WTC11 (cell line): Measurements from ENCODE around the gene SLCO2A1. TPM values are rescaled to one million over a fixed set of nuclear protein-coding genes. Genes with fewer than 3 reads are reported as not detected.

ENCODE experiments used
- ATAC-seq: fragments of 200-7000 bp; cut with Tn5 transposase; 2 replicates; pipeline ENCODE4 v1.10.0; 2021; ENCODE audit warnings: mild to moderate bottlenecking, moderate library complexity
- CTCF ChIA-PET: fragments of 300-600 bp; sonication (Branson Sonifier 250); formaldehyde crosslinking; loops from one replicate; lab custom pipeline; 2021; ENCODE audit warnings: antibody characterized with exemption; lab: Charles Lee
- POLR2A ChIA-PET: fragments of 350-600 bp; sonication (Branson Sonifier 250); formaldehyde crosslinking; loops from one replicate; lab custom pipeline; 2021; ENCODE audit warnings: antibody characterized with exemption; lab: Charles Lee
- DNase-seq: peaks from one replicate; pipeline ENCODE4 v3.0.0; 2021; ENCODE audit warnings: low spot score
- H3K27ac Mint-ChIP-seq: 2 replicates; pipeline ENCODE4 v1.8.0; 2021; ENCODE audit warnings: mixed read lengths
- H3K27me3 Mint-ChIP-seq: 2 replicates; pipeline ENCODE4 v1.8.0; 2021; ENCODE audit warnings: low read depth, mild to moderate bottlenecking, moderate library complexity, mixed read lengths
- H3K36me3 Mint-ChIP-seq: 2 replicates; pipeline ENCODE4 v1.8.0; 2021; ENCODE audit warnings: mixed read lengths
- H3K4me1 Mint-ChIP-seq: 2 replicates; pipeline ENCODE4 v1.8.0; 2022; ENCODE audit warnings: mixed read lengths
- H3K4me3 Mint-ChIP-seq: 2 replicates; pipeline ENCODE4 v1.8.0; 2021; ENCODE audit warnings: mild to moderate bottlenecking, moderate library complexity, mixed read lengths
- H3K9me3 Mint-ChIP-seq: 2 replicates; pipeline ENCODE4 v1.8.0; 2021; ENCODE audit warnings: mixed read lengths
- ATF1 ChIP-seq: sonication (generic); formaldehyde crosslinking; IDR thresholded peaks from 2 replicates; pipeline ENCODE4 v1.8.1; 2023; ENCODE audit warnings: mild to moderate bottlenecking, moderate library complexity, missing genetic modification reagents
- CREM ChIP-seq: sonication (generic); formaldehyde crosslinking; IDR thresholded peaks from 2 replicates; pipeline ENCODE4 v1.8.1; 2022; ENCODE audit warnings: mild to moderate bottlenecking, missing genetic modification reagents, moderate library complexity
- FOXJ3 ChIP-seq: sonication (generic); formaldehyde crosslinking; IDR thresholded peaks from 2 replicates; pipeline ENCODE4 v1.9.0; 2021; ENCODE audit warnings: missing genetic modification reagents, mild to moderate bottlenecking, borderline replicate concordance
- GRHL2 ChIP-seq: fragments of 250-450 bp; sonication (Bioruptor Pico); IDR thresholded peaks from 2 replicates; pipeline ENCODE4 v1.8.0; 2022; ENCODE audit warnings: mild to moderate bottlenecking, moderate library complexity; ENCODE audit not compliant: insufficient replicate concordance, severe bottlenecking
- HMGA2 ChIP-seq: fragments of 250-450 bp; sonication (Bioruptor Pico); IDR thresholded peaks from 2 replicates; pipeline ENCODE4 v1.4.0; 2021; ENCODE audit warnings: mild to moderate bottlenecking, moderate library complexity
- JUN ChIP-seq: sonication (generic); formaldehyde crosslinking; IDR thresholded peaks from 2 replicates; pipeline ENCODE4 v1.8.0; 2023; ENCODE audit warnings: mild to moderate bottlenecking, missing genetic modification reagents
- MXD4 ChIP-seq: fragments of 250-450 bp; sonication (Bioruptor Pico); IDR thresholded peaks from 2 replicates; pipeline ENCODE4 v1.8.0; 2021; ENCODE audit warnings: mild to moderate bottlenecking, moderate library complexity, borderline replicate concordance
- NFE2L1 ChIP-seq: sonication (generic); formaldehyde crosslinking; IDR thresholded peaks from 2 replicates; pipeline ENCODE4 v1.8.1; 2023; ENCODE audit warnings: missing genetic modification reagents
- NR3C1 ChIP-seq: sonication (generic); formaldehyde crosslinking; conservative IDR thresholded peaks from 2 replicates; pipeline ENCODE4 v1.8.1; 2023; ENCODE audit warnings: low read depth, mild to moderate bottlenecking, missing genetic modification reagents
- SMAD3 ChIP-seq: sonication (generic); formaldehyde crosslinking; IDR thresholded peaks from 2 replicates; pipeline ENCODE4 v1.8.0; 2022; ENCODE audit warnings: missing genetic modification reagents, mild to moderate bottlenecking, borderline replicate concordance
- TEAD1 ChIP-seq: sonication (generic); formaldehyde crosslinking; IDR thresholded peaks from 2 replicates; pipeline ENCODE4 v1.8.0; 2022; ENCODE audit warnings: mild to moderate bottlenecking, missing genetic modification reagents
- TEAD4 ChIP-seq: sonication (generic); formaldehyde crosslinking; IDR thresholded peaks from 2 replicates; pipeline ENCODE4 v1.8.0; 2022; ENCODE audit warnings: mild to moderate bottlenecking, missing genetic modification reagents
- ZNF121 ChIP-seq: sonication (generic); formaldehyde crosslinking; IDR thresholded peaks from 2 replicates; pipeline ENCODE4 v1.8.0; 2023; ENCODE audit warnings: missing genetic modification reagents
- ZNF219 ChIP-seq: sonication (generic); formaldehyde crosslinking; IDR thresholded peaks from 2 replicates; pipeline ENCODE4 v1.8.0; 2023; ENCODE audit warnings: missing genetic modification reagents, mild to moderate bottlenecking, borderline replicate concordance
- total RNA-seq: library from RNA; stranded (reverse); gene quantifications from 3 replicates; pipeline ENCODE4 v1.2.3, GENCODE V29; 2021
- TF ChIP-seq, protein P1 (sequence below): sonication (generic); formaldehyde crosslinking; IDR thresholded peaks from 2 replicates; pipeline ENCODE4 v1.8.0; 2023; ENCODE audit warnings: missing genetic modification reagents
- TF ChIP-seq, protein P2 (sequence below): sonication (generic); formaldehyde crosslinking; IDR thresholded peaks from 2 replicates; pipeline ENCODE4 v1.8.1; 2023; ENCODE audit warnings: mild to moderate bottlenecking, missing genetic modification reagents, moderate library complexity
- TF ChIP-seq, protein P3 (sequence below): sonication (generic); formaldehyde crosslinking; IDR thresholded peaks from 2 replicates; pipeline ENCODE4 v1.8.1; 2023; ENCODE audit warnings: mild to moderate bottlenecking, moderate library complexity, missing genetic modification reagents
- TF ChIP-seq, protein P4 (sequence below): sonication (generic); formaldehyde crosslinking; IDR thresholded peaks from 2 replicates; pipeline ENCODE4 v1.8.1; 2022; ENCODE audit warnings: mild to moderate bottlenecking, moderate library complexity, missing genetic modification reagents
- TF ChIP-seq, protein P5 (sequence below): fragments of 250-450 bp; sonication (Bioruptor Pico); conservative IDR thresholded peaks from 2 replicates; pipeline ENCODE4 v1.9.0; 2021; ENCODE audit warnings: mild to moderate bottlenecking
- TF ChIP-seq, protein P6 (sequence below): sonication (generic); formaldehyde crosslinking; IDR thresholded peaks from 2 replicates; pipeline ENCODE4 v1.8.0; 2023; ENCODE audit warnings: mild to moderate bottlenecking, missing genetic modification reagents
- TF ChIP-seq, protein P7 (sequence below): fragments of 250-450 bp; sonication (Bioruptor Pico); IDR thresholded peaks from 2 replicates; pipeline ENCODE4 v2.1.2; 2022; ENCODE audit warnings: mild to moderate bottlenecking, moderate library complexity
- TF ChIP-seq, protein P8 (sequence below): sonication (generic); formaldehyde crosslinking; IDR thresholded peaks from 2 replicates; pipeline ENCODE4 v1.8.0; 2022; ENCODE audit warnings: mild to moderate bottlenecking, missing genetic modification reagents

The SLCO2A1 gene
- total RNA-seq, 1 experiment from 2014 or later = 3.3 TPM

DNA sequence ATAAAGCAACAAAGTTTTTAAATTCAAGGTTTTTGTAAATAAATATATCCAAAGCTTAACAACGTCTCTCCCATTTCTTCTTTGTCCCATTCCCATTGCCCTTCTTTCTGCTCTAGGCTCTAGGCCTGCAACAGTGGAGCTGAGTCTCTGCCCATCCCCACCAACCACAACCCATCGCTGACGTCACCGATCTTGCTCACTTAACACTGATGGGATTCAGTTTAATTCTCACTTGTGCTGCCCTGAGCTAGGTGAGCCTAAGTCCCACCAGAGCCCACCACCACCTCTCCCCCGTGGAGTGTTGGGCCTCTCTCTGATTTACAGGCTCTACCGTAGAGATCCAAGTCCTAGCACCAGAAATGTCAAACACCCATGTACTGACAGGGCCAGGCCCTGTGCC is 72.7 kb downstream of the SLCO2A1 start:
- no peak overlapping the region for H3K4me3 Mint-ChIP-seq
- ATAC-seq = no peak
- peaks cover 10% of the 10 kb centered on the region for H3K27me3 Mint-ChIP-seq
- H3K4me1 Mint-ChIP-seq = 0 out of 2 replicates have a peak, but pooled peaks cover under 1% of the 10 kb centered on the region
- peaks cover 7% of the 10 kb centered on the region for H3K9me3 Mint-ChIP-seq
- POLR2A ChIA-PET = no interaction called here
- no peaks in the 10 kb centered on the region for H3K36me3 Mint-ChIP-seq
- no peak overlapping the region for H3K27ac Mint-ChIP-seq
- no peak for TF ChIP-seq TEAD1
- TF ChIP-seq ZNF121 (CRISPR knock-in tag) = no peak
- no peak for TF ChIP-seq GRHL2 (CRISPR knock-in tag)
- no peak for TF ChIP-seq TEAD4 (CRISPR knock-in tag)
- TF ChIP-seq FOXJ3 (CRISPR knock-in tag) = no peak
- no peak for TF ChIP-seq JUN (CRISPR knock-in tag)
- no peak for TF ChIP-seq HMGA2 (CRISPR knock-in tag)
- CTCF ChIA-PET = interaction anchor here (0.7 kb wide), 1 partner anchor 255 kb away, joined by 3 read pairs; no protein-coding TSS in a partner anchor
- no peak for DNase-seq

DNA sequence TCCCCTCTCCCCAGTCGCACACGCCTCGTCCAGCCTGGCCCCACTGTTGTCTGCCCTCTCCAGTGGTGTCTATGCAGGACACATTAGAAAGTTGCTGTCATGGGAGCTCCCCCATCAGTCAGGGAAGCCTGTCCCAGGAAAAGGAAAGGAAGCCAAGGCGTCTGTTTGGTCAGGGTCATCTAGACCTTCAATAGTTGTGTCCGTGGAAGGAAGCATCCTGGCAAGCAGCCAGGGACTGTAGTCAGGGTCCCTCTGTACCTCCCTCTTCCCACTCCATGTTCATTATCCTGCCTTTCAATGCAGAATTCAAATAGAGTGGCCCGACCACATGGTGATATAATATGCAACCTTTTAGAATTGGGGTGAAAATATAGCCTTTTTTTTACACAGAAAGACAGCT is 73.4 kb downstream of the SLCO2A1 start:
- Mint-ChIP-seq H3K4me3 (no peak overlapping the region), H3K36me3 (no peaks in the 10 kb centered on the region), H3K9me3 (peaks cover 14% of the 10 kb centered on the region), H3K27me3 (peaks cover 15% of the 10 kb centered on the region), H3K27ac (no peak overlapping the region), H3K4me1 (peaks cover 6% of the 10 kb centered on the region; the same call in 1 of the 2 replicates)
- no peak for DNase-seq
- POLR2A ChIA-PET = no interaction called here
- TF ChIP-seq CREM (CRISPR knock-in tag) (no peak), TEAD4 (CRISPR knock-in tag) (no peak), MXD4 (CRISPR knock-in tag) (no peak), SMAD3 (no peak), ZNF219 (CRISPR knock-in tag) (no peak), NR3C1 (no peak), ATF1 (no peak), NFE2L1 (CRISPR knock-in tag) (no peak)
- TF ChIP-seq, protein P1, sequence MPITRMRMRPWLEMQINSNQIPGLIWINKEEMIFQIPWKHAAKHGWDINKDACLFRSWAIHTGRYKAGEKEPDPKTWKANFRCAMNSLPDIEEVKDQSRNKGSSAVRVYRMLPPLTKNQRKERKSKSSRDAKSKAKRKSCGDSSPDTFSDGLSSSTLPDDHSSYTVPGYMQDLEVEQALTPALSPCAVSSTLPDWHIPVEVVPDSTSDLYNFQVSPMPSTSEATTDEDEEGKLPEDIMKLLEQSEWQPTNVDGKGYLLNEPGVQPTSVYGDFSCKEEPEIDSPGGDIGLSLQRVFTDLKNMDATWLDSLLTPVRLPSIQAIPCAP (CRISPR knock-in tag) = no peak
- TF ChIP-seq, protein P2, sequence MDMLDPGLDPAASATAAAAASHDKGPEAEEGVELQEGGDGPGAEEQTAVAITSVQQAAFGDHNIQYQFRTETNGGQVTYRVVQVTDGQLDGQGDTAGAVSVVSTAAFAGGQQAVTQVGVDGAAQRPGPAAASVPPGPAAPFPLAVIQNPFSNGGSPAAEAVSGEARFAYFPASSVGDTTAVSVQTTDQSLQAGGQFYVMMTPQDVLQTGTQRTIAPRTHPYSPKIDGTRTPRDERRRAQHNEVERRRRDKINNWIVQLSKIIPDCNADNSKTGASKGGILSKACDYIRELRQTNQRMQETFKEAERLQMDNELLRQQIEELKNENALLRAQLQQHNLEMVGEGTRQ (CRISPR knock-in tag) = no peak
- TF ChIP-seq, protein P3, sequence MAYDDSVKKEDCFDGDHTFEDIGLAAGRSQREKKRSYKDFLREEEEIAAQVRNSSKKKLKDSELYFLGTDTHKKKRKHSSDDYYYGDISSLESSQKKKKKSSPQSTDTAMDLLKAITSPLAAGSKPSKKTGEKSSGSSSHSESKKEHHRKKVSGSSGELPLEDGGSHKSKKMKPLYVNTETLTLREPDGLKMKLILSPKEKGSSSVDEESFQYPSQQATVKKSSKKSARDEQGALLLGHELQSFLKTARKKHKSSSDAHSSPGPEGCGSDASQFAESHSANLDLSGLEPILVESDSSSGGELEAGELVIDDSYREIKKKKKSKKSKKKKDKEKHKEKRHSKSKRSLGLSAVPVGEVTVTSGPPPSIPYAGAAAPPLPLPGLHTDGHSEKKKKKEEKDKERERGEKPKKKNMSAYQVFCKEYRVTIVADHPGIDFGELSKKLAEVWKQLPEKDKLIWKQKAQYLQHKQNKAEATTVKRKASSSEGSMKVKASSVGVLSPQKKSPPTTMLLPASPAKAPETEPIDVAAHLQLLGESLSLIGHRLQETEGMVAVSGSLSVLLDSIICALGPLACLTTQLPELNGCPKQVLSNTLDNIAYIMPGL (CRISPR knock-in tag) = no peak
- TF ChIP-seq, protein P4, sequence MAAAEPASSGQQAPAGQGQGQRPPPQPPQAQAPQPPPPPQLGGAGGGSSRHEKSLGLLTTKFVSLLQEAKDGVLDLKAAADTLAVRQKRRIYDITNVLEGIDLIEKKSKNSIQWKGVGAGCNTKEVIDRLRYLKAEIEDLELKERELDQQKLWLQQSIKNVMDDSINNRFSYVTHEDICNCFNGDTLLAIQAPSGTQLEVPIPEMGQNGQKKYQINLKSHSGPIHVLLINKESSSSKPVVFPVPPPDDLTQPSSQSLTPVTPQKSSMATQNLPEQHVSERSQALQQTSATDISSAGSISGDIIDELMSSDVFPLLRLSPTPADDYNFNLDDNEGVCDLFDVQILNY (CRISPR knock-in tag) = no peak
- TF ChIP-seq, protein P5, sequence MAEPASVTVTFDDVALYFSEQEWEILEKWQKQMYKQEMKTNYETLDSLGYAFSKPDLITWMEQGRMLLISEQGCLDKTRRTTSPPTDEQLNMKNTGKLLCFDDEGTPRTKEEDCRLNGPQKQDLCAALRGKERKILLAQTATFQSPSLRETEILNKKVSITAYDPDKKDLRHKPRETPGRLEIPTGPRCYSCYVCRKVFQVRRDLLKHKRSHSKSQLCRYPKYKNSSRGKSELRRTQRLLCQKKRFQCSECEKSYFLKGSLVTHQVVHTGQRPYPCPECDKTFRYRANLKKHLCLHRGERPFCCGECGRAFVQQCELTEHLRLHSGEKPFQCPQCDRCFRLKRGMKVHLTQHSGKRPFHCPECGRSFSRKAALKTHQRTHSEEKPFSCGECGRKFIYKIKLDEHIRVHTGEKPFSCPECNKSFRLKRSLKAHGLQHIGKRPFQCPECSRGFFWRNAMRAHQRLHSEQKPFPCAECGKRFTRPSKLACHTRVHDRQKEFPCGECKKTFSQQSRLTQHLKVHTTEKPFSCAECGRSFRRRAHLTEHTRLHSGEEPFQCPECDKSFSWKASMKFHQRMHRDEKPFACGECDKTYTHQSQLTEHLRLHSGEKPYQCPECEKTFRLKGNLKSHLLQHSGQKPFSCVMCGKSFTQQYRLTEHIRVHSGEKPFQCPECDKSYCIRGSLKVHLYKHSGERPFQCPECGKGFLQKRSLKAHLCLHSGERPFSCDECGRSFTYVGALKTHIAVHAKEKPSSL (CRISPR knock-in tag) = no peak
- TF ChIP-seq, protein P6, sequence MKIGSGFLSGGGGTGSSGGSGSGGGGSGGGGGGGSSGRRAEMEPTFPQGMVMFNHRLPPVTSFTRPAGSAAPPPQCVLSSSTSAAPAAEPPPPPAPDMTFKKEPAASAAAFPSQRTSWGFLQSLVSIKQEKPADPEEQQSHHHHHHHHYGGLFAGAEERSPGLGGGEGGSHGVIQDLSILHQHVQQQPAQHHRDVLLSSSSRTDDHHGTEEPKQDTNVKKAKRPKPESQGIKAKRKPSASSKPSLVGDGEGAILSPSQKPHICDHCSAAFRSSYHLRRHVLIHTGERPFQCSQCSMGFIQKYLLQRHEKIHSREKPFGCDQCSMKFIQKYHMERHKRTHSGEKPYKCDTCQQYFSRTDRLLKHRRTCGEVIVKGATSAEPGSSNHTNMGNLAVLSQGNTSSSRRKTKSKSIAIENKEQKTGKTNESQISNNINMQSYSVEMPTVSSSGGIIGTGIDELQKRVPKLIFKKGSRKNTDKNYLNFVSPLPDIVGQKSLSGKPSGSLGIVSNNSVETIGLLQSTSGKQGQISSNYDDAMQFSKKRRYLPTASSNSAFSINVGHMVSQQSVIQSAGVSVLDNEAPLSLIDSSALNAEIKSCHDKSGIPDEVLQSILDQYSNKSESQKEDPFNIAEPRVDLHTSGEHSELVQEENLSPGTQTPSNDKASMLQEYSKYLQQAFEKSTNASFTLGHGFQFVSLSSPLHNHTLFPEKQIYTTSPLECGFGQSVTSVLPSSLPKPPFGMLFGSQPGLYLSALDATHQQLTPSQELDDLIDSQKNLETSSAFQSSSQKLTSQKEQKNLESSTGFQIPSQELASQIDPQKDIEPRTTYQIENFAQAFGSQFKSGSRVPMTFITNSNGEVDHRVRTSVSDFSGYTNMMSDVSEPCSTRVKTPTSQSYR (CRISPR knock-in tag) = no peak
- TF ChIP-seq, protein P7, sequence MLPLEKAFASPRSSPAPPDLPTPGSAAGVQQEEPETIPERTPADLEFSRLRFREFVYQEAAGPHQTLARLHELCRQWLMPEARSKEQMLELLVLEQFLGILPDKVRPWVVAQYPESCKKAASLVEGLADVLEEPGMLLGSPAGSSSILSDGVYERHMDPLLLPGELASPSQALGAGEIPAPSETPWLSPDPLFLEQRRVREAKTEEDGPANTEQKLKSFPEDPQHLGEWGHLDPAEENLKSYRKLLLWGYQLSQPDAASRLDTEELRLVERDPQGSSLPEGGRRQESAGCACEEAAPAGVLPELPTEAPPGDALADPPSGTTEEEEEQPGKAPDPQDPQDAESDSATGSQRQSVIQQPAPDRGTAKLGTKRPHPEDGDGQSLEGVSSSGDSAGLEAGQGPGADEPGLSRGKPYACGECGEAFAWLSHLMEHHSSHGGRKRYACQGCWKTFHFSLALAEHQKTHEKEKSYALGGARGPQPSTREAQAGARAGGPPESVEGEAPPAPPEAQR = no peak
- TF ChIP-seq, protein P8, sequence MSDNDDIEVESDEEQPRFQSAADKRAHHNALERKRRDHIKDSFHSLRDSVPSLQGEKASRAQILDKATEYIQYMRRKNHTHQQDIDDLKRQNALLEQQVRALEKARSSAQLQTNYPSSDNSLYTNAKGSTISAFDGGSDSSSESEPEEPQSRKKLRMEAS (CRISPR knock-in tag) = no peak
- ATAC-seq = no peak
- CTCF ChIA-PET = interaction anchor here (1.3 to 2.0 kb wide), 2 partner anchors 8 to 168 kb away, joined by 3 to 6 read pairs; no protein-coding TSS in a partner anchor
